ENCODE data around the gene RALGDS. TPM values are rescaled to one million over a fixed set of nuclear protein-coding genes. Genes with fewer than 3 reads are reported as not detected.

The RALGDS gene
- total RNA-seq, 4 donors from 2014 or later = 26.0 to 95.1 (median 38.9) TPM

DNA sequence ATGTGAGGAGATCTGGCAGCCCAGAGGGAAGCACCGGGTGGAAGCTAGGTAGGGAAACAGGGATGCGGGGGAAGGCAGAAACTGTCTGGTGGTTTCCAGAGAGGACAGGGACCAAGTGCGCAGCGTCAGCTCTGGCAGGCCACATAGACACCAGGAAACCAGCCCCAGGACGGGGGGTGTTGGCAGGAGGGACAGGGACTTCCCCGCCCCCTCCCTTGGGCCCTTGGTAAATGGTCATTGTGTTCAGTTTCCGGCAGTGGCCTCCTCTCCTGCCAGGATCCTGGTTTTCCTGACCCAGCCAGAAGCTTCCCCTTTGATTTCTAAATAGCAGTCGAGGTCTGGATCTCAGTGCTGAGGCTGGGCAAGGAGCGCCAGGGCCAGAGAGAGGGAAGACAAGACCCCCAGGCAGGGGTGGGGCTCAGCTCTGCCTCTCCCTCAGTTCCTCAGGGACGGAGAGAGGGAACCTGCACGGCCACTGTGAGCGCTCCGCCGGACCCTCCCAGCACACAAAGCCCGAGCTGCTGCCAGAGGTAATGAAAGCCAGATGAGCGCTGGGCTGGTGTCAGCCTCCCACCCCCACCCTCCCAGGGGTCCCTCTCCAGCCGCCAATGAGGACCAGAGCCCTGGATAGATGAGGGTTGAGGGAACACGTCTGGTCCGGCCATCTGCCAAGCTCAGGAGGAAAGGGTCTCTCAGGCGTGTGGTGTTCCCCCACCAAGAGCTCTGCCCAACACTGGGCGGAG is 1.8 kb downstream of the RALGDS start:
- TF ChIP-seq CTCF (IDR thresholded peaks at IDR 0.05; ENCODE audit: low read depth) = no peak

DNA sequence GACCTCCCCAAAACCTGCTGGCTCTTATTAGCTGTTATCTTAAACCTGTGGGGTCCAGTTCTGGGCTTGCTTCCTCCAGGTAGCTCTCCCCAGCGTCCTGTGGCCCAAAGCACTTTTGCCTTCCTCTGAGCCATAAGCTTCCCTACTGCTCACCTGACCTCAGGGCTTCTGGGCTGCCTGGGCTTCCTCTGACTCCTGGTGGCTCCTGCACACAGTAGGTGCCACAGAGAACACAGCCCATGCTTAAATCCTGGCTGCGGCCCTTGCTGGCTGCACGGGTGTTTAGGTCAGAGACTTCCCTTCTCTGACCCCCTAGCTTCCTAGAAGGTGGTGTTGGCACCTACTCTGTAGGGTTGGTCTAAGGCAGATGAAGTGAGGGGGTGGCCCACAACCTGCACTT is 2.5 kb downstream of the RALGDS start:
- no peak for TF ChIP-seq CTCF (IDR thresholded peaks at IDR 0.05; ENCODE audit: low read depth)

DNA sequence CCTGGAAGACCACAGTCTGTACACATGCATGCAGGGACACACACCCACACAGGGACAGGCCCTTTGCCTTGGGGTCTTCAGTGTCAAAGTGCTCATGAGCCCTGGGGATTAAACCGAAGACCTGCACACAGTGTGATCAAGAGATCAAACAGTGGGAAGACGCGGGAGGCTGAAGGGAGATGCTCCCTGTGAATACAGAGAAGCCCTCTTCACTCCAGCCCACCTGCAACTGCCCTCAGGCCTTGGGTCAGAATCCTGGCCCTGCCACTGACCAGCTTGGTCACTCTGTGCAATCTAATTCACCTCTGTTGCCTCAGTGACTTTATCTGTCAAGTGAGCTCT is 2.9 kb downstream of the RALGDS start:
- TF ChIP-seq CTCF (IDR thresholded peaks at IDR 0.05; ENCODE audit: low read depth) = no peak

DNA sequence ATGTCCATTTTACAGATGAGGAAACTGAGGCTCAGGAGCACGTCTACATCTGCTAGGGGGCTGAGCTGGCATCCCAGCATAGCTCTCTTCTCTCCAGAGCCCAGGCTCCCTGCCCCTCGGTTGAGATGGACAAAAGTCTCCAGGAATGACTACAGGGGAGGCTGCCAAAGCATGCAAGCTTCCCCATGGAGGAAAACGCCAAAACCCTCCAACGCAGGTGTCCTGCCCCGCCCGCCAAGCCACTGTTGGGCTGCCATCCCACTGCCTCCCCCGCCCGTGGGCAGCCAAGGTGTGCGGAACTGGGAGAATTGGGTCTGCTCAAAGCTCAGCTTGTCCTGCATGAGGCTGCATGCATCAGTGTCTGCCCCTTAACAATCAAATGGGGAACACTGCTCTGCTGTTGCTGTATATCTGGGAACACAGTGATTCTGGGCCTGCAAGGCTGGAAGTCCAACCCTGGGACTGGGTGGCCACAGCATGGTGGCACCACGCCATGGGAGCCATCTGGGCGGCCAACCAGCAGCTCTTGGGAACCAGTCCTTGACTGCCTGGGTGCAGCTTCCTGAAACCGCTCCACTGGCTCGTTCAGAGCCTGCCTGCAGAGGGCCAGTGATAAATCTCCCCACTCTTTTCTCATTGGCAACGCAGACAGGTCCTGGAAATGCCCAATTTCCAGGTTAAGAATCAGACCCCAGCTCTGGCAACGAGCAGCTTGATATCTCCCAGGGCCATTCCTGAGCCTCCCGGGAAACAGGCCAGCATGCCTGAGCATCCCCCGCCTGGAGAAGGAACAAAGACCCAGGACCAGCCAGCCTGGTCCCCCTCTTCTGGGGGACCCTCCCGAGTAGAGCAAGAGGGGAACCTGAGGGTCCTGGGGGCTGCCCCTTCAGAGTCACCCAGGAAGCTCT is 3.5 kb downstream of the RALGDS start:
- TF ChIP-seq CTCF (IDR thresholded peaks at IDR 0.05; ENCODE audit: low read depth) = no peak

GRCh38 chr9:133116346-133117231 is 4.5 kb downstream of the RALGDS start:
- TF ChIP-seq CTCF (IDR thresholded peaks at IDR 0.05; ENCODE audit: low read depth) = no peak

DNA sequence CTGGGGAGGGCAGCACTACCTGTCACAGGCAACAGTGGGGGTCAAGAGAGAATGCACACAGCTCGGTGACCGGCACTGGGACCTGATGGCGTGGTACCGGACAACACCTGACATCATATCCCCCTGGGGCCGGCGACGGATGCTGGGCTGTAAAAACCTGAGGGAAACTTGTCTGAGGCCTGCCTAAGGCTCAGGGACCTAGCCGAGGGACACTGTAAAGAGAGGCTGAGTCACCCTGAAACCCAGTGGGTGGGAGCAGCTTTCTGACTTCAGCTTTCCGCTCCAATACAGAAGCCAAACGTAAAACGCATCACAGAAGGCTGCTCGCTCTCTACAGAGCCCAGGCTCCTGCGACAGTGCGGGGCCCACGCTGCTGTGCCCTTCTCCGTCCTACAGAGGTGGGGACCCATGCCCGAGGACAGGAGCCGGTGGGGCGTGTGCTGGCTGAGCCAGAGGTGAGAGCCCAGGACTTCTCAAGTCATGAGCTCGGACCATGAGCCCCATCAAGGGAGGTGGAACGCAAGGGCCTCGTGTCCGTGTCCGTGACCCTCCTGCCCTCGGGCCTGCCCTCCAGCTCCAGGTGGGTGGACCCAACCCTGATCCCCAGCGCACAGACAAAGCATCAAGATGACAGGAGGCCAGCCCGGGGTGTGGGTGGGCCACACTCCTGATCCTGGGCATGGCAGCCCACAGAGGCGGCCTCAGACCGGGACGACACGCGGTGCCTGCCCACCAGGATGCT is 5.3 kb downstream of the RALGDS start:
- no peak for TF ChIP-seq CTCF (IDR thresholded peaks at IDR 0.05; ENCODE audit: low read depth)

Data from subcutaneous adipose tissue (tissue), 4 donors.